A549 (cell line): ENCODE results near the gene CFAP70.

Source experiments
- CTCF ChIP-seq: fragments of >200 bp; sonication (Bioruptor Twin); formaldehyde crosslinking; IDR thresholded peaks from 3 replicates; pipeline ENCODE4 v1.5.1; 2016
- EP300 ChIP-seq, 2 experiments: fragments of >200 bp; sonication (Bioruptor Twin); formaldehyde crosslinking; IDR thresholded peaks; 2 replicates in 1 of 2; 3 replicates in 1 of 2; pipeline ENCODE4 v1.6.1; 2016 to 2017
- HMGXB4 ChIP-seq: fragments of 250-450 bp; sonication (Bioruptor Pico); IDR thresholded peaks from 2 replicates; pipeline ENCODE4 v1.5.0; 2021; ENCODE audit warnings: mild to moderate bottlenecking, moderate library complexity, borderline replicate concordance
- RAD21 ChIP-seq, 2 experiments: fragments of >200 bp in 1 of 2; sonication (Bioruptor Twin) in 1 of 2; formaldehyde crosslinking in 1 of 2; IDR thresholded peaks in 1 of 2; conservative IDR thresholded peaks in 1 of 2; 2 replicates in 1 of 2; 3 replicates in 1 of 2; pipeline ENCODE4 v1.6.1; 2012 to 2018; ENCODE audit warnings: inconsistent platforms in 1 of 2

GRCh38 chr10:73332379-73332778 lies 26.3 kb downstream of the CFAP70 start:
- TF ChIP-seq CTCF (no peak), EP300 (IDR thresholded peaks at IDR 0.05) (no peak), HMGXB4 (CRISPR knock-in tag) (no peak), RAD21 (conservative IDR thresholded peaks at IDR 0.05 in 1 of 2, IDR thresholded peaks at IDR 0.05 in 1 of 2) (no peak)
